ENCODE measurements around the gene MEPE.

MEPE gene

GRCh38 chr4:87849612-87850011 is 16.8 kb downstream of the MEPE start:
- Mint-ChIP-seq H3K27ac (peak overlapping the region in 1 of 2 donors; percentile 1), H3K4me3 (no peak overlapping the region), H3K9me3 (no peaks in the 10 kb centered on the region), H3K36me3 (ENCODE audit: insufficient read depth) (no peaks in the 10 kb centered on the region), H3K27me3 (peaks cover 34 to 38% of the 10 kb centered on the region in 2 donors), H3K4me1 (ENCODE audit: low read depth in 2 of 2) (peaks cover 3 to 8% of the 10 kb centered on the region in 2 donors)
- no peak for DNase-seq
- peak; percentile 35 for ATAC-seq (replicated peaks)

GRCh38 chr4:87851332-87851731 is 18.6 kb downstream of the MEPE start:
- Mint-ChIP-seq H3K9me3 (no peaks in the 10 kb centered on the region), H3K27ac (no peak overlapping the region), H3K4me3 (no peak overlapping the region), H3K27me3 (peaks cover 19 to 32% of the 10 kb centered on the region in 2 donors), H3K4me1 (ENCODE audit: low read depth in 2 of 2) (peaks cover 3 to 8% of the 10 kb centered on the region in 2 donors), H3K36me3 (ENCODE audit: insufficient read depth) (no peaks in the 10 kb centered on the region)
- ATAC-seq (replicated peaks) (no peak), DNase-seq (no peak)

GRCh38 chr4:87851953-87852352 is 19.2 kb downstream of the MEPE start:
- no peak for DNase-seq
- H3K4me1 Mint-ChIP-seq (ENCODE audit: low read depth in 2 of 2) = peaks cover 3 to 8% of the 10 kb centered on the region in 2 donors
- H3K4me3 Mint-ChIP-seq = no peak overlapping the region
- no peaks in the 10 kb centered on the region for H3K36me3 Mint-ChIP-seq (ENCODE audit: insufficient read depth)
- no peak overlapping the region for H3K27ac Mint-ChIP-seq
- ATAC-seq (replicated peaks) = no peak
- no peaks in the 10 kb centered on the region for H3K9me3 Mint-ChIP-seq
- peaks cover 12 to 32% of the 10 kb centered on the region in 2 donors for H3K27me3 Mint-ChIP-seq

- Mint-ChIP-seq H3K9me3 (no peaks in the 10 kb centered on the region), H3K27ac (no peak overlapping the region), H3K4me3 (no peak overlapping the region), H3K4me1 (ENCODE audit: low read depth in 2 of 2) (peaks cover 3 to 8% of the 10 kb centered on the region in 2 donors), H3K36me3 (ENCODE audit: insufficient read depth) (no peaks in the 10 kb centered on the region), H3K27me3 (peaks cover 17 to 24% of the 10 kb centered on the region in 2 donors)
- no peak for DNase-seq
- peak; percentile 22 for ATAC-seq (replicated peaks)
Measured at GRCh38 chr4:87853108-87853507, 20.3 kb downstream of the MEPE start.

GRCh38 chr4:87853891-87854290 is 21.1 kb downstream of the MEPE start:
- H3K36me3 Mint-ChIP-seq (ENCODE audit: insufficient read depth) = no peaks in the 10 kb centered on the region
- H3K4me3 Mint-ChIP-seq = no peak overlapping the region
- H3K4me1 Mint-ChIP-seq (ENCODE audit: low read depth in 2 of 2) = peaks cover 3 to 4% of the 10 kb centered on the region in 2 donors
- H3K9me3 Mint-ChIP-seq = no peaks in the 10 kb centered on the region
- DNase-seq = no peak
- ATAC-seq (replicated peaks) = no peak
- H3K27me3 Mint-ChIP-seq = peaks cover 25 to 31% of the 10 kb centered on the region in 2 donors
- H3K27ac Mint-ChIP-seq = no peak overlapping the region

GRCh38 chr4:87855559-87855958 is 22.8 kb downstream of the MEPE start:
- no peak for ATAC-seq (replicated peaks)
- H3K27me3 Mint-ChIP-seq = peaks cover 31% of the 10 kb centered on the region in 2 donors
- no peaks in the 10 kb centered on the region for H3K9me3 Mint-ChIP-seq
- no peaks in the 10 kb centered on the region for H3K4me1 Mint-ChIP-seq (ENCODE audit: low read depth in 2 of 2)
- DNase-seq = no peak
- no peak overlapping the region for H3K27ac Mint-ChIP-seq
- H3K4me3 Mint-ChIP-seq = no peak overlapping the region
- no peaks in the 10 kb centered on the region for H3K36me3 Mint-ChIP-seq (ENCODE audit: insufficient read depth)

- Mint-ChIP-seq H3K27ac (no peak overlapping the region), H3K9me3 (no peaks in the 10 kb centered on the region), H3K27me3 (peaks cover 31% of the 10 kb centered on the region in 2 donors), H3K4me3 (no peak overlapping the region), H3K4me1 (ENCODE audit: low read depth in 2 of 2) (no peaks in the 10 kb centered on the region), H3K36me3 (ENCODE audit: insufficient read depth) (no peaks in the 10 kb centered on the region)
- no peak for ATAC-seq (replicated peaks)
- DNase-seq = no peak
Measured at GRCh38 chr4:87856816-87857215, 24.0 kb downstream of the MEPE start.

GRCh38 chr4:87857789-87858188 is 25.0 kb downstream of the MEPE start:
- no peaks in the 10 kb centered on the region for H3K9me3 Mint-ChIP-seq

GRCh38 chr4:87862236-87862635 is 29.5 kb downstream of the MEPE start:
- peaks cover 19 to 23% of the 10 kb centered on the region in 2 donors for H3K27me3 Mint-ChIP-seq
- no peak overlapping the region for H3K4me3 Mint-ChIP-seq
- no peaks in the 10 kb centered on the region for H3K9me3 Mint-ChIP-seq
- no peaks in the 10 kb centered on the region for H3K36me3 Mint-ChIP-seq (ENCODE audit: insufficient read depth)
- ATAC-seq (replicated peaks) = no peak
- no peak for DNase-seq
- H3K4me1 Mint-ChIP-seq (ENCODE audit: low read depth in 2 of 2) = no peaks in the 10 kb centered on the region
- H3K27ac Mint-ChIP-seq = no peak overlapping the region

More at GRCh38 chr4:87857789-87858188, 25.0 kb downstream of the MEPE start:
- no peak for ATAC-seq (replicated peaks)
- Mint-ChIP-seq H3K36me3 (ENCODE audit: insufficient read depth) (no peaks in the 10 kb centered on the region), H3K4me3 (no peak overlapping the region), H3K27me3 (peaks cover 31% of the 10 kb centered on the region in 2 donors), H3K27ac (no peak overlapping the region), H3K4me1 (ENCODE audit: low read depth in 2 of 2) (no peaks in the 10 kb centered on the region)
- DNase-seq = no peak

- ATAC-seq (replicated peaks) (no peak), DNase-seq (no peak)
- Mint-ChIP-seq H3K9me3 (no peaks in the 10 kb centered on the region), H3K4me1 (ENCODE audit: low read depth in 2 of 2) (no peaks in the 10 kb centered on the region), H3K27me3 (peaks cover 10 to 22% of the 10 kb centered on the region in 2 donors), H3K27ac (no peak overlapping the region), H3K4me3 (no peak overlapping the region), H3K36me3 (ENCODE audit: insufficient read depth) (no peaks in the 10 kb centered on the region)
Measured at GRCh38 chr4:87863486-87863885, 30.7 kb downstream of the MEPE start.

GRCh38 chr4:87864321-87864720 is 31.6 kb downstream of the MEPE start:
- DNase-seq (no peak), ATAC-seq (replicated peaks) (no peak)
- Mint-ChIP-seq H3K4me1 (ENCODE audit: low read depth in 2 of 2) (no peaks in the 10 kb centered on the region), H3K36me3 (ENCODE audit: insufficient read depth) (no peaks in the 10 kb centered on the region), H3K4me3 (no peak overlapping the region), H3K27me3 (peaks cover 2 to 21% of the 10 kb centered on the region in 2 donors), H3K27ac (no peak overlapping the region), H3K9me3 (no peaks in the 10 kb centered on the region)

GRCh38 chr4:87865288-87865687 is 32.5 kb downstream of the MEPE start:
- no peak overlapping the region for H3K27ac Mint-ChIP-seq
- no peak overlapping the region for H3K4me3 Mint-ChIP-seq
- H3K27me3 Mint-ChIP-seq = peaks cover 0 to 16% of the 10 kb centered on the region in 2 donors
- DNase-seq (no peak), ATAC-seq (replicated peaks) (no peak)
- no peaks in the 10 kb centered on the region for H3K36me3 Mint-ChIP-seq (ENCODE audit: insufficient read depth)
- no peaks in the 10 kb centered on the region for H3K9me3 Mint-ChIP-seq
- no peaks in the 10 kb centered on the region for H3K4me1 Mint-ChIP-seq (ENCODE audit: low read depth in 2 of 2)

- no peaks in the 10 kb centered on the region for H3K36me3 Mint-ChIP-seq (ENCODE audit: insufficient read depth)
- H3K27ac Mint-ChIP-seq = no peak overlapping the region
- no peak for DNase-seq
- no peak overlapping the region for H3K4me3 Mint-ChIP-seq
- no peaks in the 10 kb centered on the region for H3K4me1 Mint-ChIP-seq (ENCODE audit: low read depth in 2 of 2)
- H3K27me3 Mint-ChIP-seq = peaks cover 0 to 16% of the 10 kb centered on the region in 2 donors
- no peaks in the 10 kb centered on the region for H3K9me3 Mint-ChIP-seq
- no peak for ATAC-seq (replicated peaks)
Measured at GRCh38 chr4:87865960-87866598, 33.3 kb downstream of the MEPE start.

- Mint-ChIP-seq H3K9me3 (no peaks in the 10 kb centered on the region), H3K27ac (no peak overlapping the region), H3K36me3 (ENCODE audit: insufficient read depth) (no peaks in the 10 kb centered on the region), H3K4me3 (no peak overlapping the region), H3K4me1 (ENCODE audit: low read depth in 2 of 2) (no peaks in the 10 kb centered on the region), H3K27me3 (peaks cover 10 to 26% of the 10 kb centered on the region in 2 donors)
- no peak for ATAC-seq (replicated peaks)
- DNase-seq = no peak
Measured at GRCh38 chr4:87868522-87868921, 35.8 kb downstream of the MEPE start.

All from effector memory CD8-positive, alpha-beta T cell (primary cell).